Measurements from ENCODE around the gene TPCN2.
"Not testable (repeated sequence)": the region's sequence is repeated elsewhere in the genome, so short reads cannot be mapped to it uniquely, and the experiment has no call there.

Gene TPCN2

GRCh38 chr11:69133251-69133650, 84.5 kb downstream of the TPCN2 start:
- H3K4me1 ChIP-seq (ENCODE audit: control insufficient read depth in 1 of 2, insufficient read depth in 1 of 2, low read depth in 1 of 2, low read length in 1 of 2): no peaks in the 10 kb centered on the region
- H3K36me3 ChIP-seq: no peaks in the 10 kb centered on the region

GRCh38 chr11:69134182-69134581, 85.5 kb downstream of the TPCN2 start:
- H3K27me3 ChIP-seq; H3K36me3 ChIP-seq; H3K9me3 ChIP-seq; H3K27ac ChIP-seq; H3K4me1 ChIP-seq (ENCODE audit: control insufficient read depth in 1 of 2, insufficient read depth in 1 of 2, low read depth in 1 of 2, low read length in 1 of 2); H3K4me3 ChIP-seq (ENCODE audit: low read depth in 1 of 2, low read length in 1 of 2): not testable (repeated sequence)

More at GRCh38 chr11:69133251-69133650, 84.5 kb downstream of the TPCN2 start:
- Histone ChIP-seq H3K9me3 (no peaks in the 10 kb centered on the region), H3K4me3 (ENCODE audit: low read depth in 1 of 2, low read length in 1 of 2) (no peak overlapping the region), H3K27me3 (no peaks in the 10 kb centered on the region), H3K27ac (no peak overlapping the region)
- TF ChIP-seq CTCF (IDR thresholded peaks at IDR 0.05): no peak

- H3K27ac ChIP-seq: no peak overlapping the region
- TF ChIP-seq CTCF (IDR thresholded peaks at IDR 0.05): no peak
- H3K4me3 ChIP-seq (ENCODE audit: low read depth in 1 of 2, low read length in 1 of 2): no peak overlapping the region
- H3K27me3 ChIP-seq: no peaks in the 10 kb centered on the region
- no peaks in the 10 kb centered on the region for H3K36me3 ChIP-seq
- H3K9me3 ChIP-seq: no peaks in the 10 kb centered on the region
- H3K4me1 ChIP-seq (ENCODE audit: control insufficient read depth in 1 of 2, insufficient read depth in 1 of 2, low read depth in 1 of 2, low read length in 1 of 2): no peaks in the 10 kb centered on the region
These were observed 86.2 kb downstream of the TPCN2 start for GRCh38 chr11:69134957-69135356.

GRCh38 chr11:69135420-69136363, 87.0 kb downstream of the TPCN2 start:
- no peak for TF ChIP-seq CTCF (IDR thresholded peaks at IDR 0.05)
- H3K36me3 ChIP-seq: no peaks in the 10 kb centered on the region
- no peak overlapping the region for H3K27ac ChIP-seq
- H3K9me3 ChIP-seq: no peaks in the 10 kb centered on the region
- H3K4me3 ChIP-seq (ENCODE audit: low read depth in 1 of 2, low read length in 1 of 2): no peak overlapping the region
- H3K4me1 ChIP-seq (ENCODE audit: control insufficient read depth in 1 of 2, insufficient read depth in 1 of 2, low read depth in 1 of 2, low read length in 1 of 2): no peaks in the 10 kb centered on the region
- no peaks in the 10 kb centered on the region for H3K27me3 ChIP-seq

GRCh38 chr11:69136471-69136870, 87.7 kb downstream of the TPCN2 start:
- no peaks in the 10 kb centered on the region for H3K27me3 ChIP-seq
- TF ChIP-seq CTCF (IDR thresholded peaks at IDR 0.05): no peak
- H3K4me3 ChIP-seq (ENCODE audit: low read depth in 1 of 2, low read length in 1 of 2): no peak overlapping the region
- H3K36me3 ChIP-seq: no peaks in the 10 kb centered on the region
- no peaks in the 10 kb centered on the region for H3K9me3 ChIP-seq
- H3K4me1 ChIP-seq (ENCODE audit: control insufficient read depth in 1 of 2, insufficient read depth in 1 of 2, low read depth in 1 of 2, low read length in 1 of 2): no peaks in the 10 kb centered on the region
- no peak overlapping the region for H3K27ac ChIP-seq

GRCh38 chr11:69137151-69137844, 88.6 kb downstream of the TPCN2 start:
- no peak overlapping the region for H3K4me3 ChIP-seq (ENCODE audit: low read depth in 1 of 2, low read length in 1 of 2)
- no peaks in the 10 kb centered on the region for H3K9me3 ChIP-seq
- no peaks in the 10 kb centered on the region for H3K4me1 ChIP-seq (ENCODE audit: control insufficient read depth in 1 of 2, insufficient read depth in 1 of 2, low read depth in 1 of 2, low read length in 1 of 2)
- H3K27me3 ChIP-seq: no peaks in the 10 kb centered on the region
- TF ChIP-seq CTCF (IDR thresholded peaks at IDR 0.05): no peak
- no peak overlapping the region for H3K27ac ChIP-seq
- no peaks in the 10 kb centered on the region for H3K36me3 ChIP-seq
